Activated CD8-positive, alpha-beta memory T cell treated with anti-CD3 and anti-CD28 coated beads, Interleukin-2, amount 50 U/mL, for 4 hours (primary cell): ENCODE measurements around the gene ZNF385C.
A peak's percentile ranks its signal among the peaks of the same experiment; 100 is the strongest.

Source experiments
- DNase-seq: peaks from one replicate; pipeline ENCODE4 v3.0.0-alpha.2; 2020

Gene ZNF385C

DNA sequence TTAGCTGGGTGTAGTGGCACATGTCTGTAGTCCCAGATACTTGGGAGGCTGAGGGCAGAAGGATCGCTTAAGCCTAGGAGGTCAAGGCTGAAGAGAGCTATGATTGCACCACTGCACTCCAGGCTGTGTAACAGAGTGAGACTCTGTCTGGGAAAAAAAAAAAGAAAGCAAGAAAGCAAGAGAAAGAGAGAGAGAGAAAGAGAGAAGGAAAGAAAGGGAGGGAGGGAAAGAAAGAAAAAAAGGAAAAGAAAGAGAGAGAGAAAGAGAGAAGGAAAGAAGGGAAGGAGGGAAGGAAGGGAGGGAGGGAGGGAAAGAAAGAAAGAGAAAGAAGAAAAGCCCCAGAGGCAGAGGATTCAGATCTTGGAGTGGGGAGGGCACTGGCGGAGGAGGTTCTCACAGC, 7.7 kb upstream of the ZNF385C start:
- DNase-seq = no peak

- DNase-seq = no peak
Measured at GRCh38 chr17:42104264-42104663, 6.0 kb upstream of the ZNF385C start.

- no peak for DNase-seq
Measured at GRCh38 chr17:42103221-42103954, 5.1 kb upstream of the ZNF385C start.

DNA sequence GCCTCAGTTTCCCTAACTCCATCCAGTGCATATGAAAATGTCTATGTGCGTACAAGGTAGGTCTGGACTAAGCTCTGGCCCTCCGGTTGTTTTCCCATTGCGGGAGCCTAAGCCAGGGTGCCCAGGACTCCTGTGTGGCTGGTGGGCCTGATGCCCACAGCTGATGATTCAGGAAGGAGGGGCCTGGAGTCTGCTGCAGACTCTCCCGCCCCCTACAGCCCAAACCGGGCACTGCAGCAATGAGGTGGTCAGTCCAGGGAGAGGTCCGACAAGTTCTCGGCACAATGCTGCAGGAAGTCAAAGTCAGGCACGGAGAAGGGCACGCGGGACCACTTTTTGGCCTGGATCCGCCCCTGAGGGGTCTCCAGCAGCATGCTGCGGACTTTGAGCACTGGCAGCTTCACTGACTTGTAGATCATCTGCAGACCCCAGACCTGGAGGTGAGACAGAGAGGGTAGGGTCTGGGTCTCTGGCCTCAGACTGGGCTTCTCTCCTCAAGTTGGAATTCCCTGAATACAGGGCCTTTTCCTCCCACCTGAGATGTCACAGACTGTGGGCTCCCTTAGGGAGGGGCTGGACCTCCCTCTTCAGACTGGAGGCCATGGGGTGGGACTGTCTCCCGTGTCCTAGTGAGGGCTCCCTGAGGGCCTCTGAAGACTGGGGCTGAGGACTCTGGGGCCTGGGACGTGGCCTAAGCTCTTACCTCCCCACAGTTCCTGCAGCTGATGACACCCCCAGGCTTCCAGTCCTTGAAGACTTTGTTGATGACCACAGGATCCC, 3.4 kb upstream of the ZNF385C start:
- peak; percentile 69 for DNase-seq

GRCh38 chr17:42098730-42099399, 592 bp upstream of the ZNF385C start:
- no peak for DNase-seq

GRCh38 chr17:42096360-42097111, 1.7 kb downstream of the ZNF385C start:
- DNase-seq = no peak

DNA sequence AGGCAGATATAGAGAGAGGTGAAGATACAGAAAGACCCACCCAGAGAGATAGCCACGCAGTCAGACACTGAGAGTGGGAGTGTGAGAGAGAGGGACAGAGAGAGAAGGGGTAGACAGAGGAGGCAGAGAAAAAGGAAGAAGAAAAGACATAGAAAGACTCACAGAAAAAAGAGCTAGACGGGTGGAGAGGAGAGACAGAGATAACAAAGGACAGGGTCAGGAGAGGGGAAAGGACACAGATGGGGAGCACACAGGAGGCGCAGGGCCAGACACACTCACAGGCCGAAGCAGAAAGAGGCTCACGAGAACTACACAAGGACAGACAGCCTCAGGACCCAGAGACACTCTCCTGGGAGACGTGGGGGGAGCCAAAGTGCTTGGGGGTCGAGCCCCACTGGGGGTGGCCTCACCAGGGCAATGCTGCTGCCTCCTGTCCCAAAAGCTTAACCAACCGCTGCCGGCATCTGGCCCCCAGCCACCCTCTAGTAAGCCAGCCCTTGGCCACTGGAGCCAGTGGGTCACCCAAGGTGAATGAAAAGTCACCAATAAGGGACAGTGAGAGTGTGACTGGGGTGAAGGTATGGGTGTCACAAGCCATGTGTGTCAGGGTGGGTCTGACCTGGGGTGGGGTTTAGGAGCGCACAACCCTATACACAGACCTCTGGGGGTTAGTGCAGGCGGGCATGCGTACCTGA, 3.8 kb downstream of the ZNF385C start:
- no peak for DNase-seq

DNA sequence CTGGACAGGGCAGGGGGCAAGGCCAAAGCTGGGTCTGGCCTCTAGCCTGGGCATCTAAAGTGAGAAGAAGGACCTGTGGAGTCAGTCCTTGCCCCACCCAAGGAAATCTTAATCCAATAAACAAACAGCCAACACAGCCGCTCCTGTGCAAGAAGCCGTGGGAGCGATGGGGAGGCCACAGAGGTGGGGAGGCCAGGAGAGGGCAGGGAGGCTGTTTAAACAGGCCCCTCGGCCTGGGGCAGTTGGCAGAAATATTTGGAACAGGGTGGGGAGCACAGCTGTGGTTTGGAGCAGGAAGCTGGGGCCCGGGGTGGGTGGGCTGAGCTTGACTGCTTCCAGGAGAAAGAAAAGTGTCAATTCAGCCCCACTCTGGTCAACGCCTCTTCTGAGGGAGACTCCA, 5.3 kb downstream of the ZNF385C start:
- DNase-seq = no peak

DNA sequence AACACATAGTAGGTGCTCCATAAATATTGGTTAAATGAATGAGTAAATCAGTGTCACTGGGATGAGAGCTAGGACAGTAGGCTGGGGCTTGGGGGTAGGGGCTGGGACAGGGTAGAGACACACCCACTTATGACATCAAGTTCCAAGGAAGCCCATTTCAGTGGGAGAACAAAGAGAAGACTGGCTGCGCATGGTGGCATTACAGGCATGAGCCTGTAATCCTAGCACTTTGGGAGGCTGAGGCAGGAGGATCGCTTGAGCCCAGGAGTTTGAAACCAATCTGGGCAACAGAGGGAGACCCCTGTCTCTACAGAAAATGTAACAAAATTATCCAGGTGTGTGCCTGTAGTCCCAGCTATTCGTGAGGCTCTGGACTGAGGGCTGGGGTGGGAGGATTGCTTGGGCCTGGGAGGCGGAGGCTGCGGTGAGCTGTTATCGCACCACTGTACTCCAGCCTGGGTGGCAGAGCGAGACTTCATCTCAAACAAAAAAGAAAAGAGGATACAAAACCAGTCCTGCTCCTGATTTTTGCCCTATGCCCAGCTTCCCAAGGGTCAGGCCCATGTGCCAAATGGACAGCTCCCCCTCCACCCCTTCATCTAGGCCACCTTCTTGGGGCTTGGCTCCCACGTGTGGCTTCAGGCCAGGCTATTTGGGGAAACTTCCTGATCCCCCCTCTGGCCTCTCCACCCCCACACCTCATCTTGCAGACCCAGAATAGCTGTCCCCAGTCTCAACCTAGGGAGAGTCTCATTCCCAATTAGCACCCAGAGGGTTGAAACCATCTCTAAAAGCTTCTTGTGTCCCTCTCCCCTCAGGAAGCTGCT, 7.1 kb downstream of the ZNF385C start:
- DNase-seq = no peak

DNA sequence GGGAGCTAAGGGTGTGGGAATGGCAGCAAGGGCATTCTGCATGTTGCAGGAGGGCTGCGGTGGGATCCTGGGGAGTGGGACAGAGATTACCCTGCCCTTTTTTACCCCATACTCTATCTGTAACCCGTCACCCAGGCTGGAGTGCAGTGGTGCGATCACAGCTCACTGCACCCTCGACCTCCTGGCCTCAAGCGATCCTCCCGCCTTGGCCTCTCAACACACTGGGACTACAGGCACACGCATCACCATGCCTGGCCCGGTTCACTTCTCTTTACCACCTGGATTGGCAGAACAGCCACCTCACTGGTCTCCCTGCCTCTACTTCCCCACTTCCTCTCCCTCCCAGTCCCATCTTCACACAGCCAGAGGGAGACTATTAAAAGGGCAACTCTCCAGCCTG, 9.5 kb downstream of the ZNF385C start:
- DNase-seq = no peak

GRCh38 chr17:42087736-42088705, 10.3 kb downstream of the ZNF385C start:
- DNase-seq = no peak

DNA sequence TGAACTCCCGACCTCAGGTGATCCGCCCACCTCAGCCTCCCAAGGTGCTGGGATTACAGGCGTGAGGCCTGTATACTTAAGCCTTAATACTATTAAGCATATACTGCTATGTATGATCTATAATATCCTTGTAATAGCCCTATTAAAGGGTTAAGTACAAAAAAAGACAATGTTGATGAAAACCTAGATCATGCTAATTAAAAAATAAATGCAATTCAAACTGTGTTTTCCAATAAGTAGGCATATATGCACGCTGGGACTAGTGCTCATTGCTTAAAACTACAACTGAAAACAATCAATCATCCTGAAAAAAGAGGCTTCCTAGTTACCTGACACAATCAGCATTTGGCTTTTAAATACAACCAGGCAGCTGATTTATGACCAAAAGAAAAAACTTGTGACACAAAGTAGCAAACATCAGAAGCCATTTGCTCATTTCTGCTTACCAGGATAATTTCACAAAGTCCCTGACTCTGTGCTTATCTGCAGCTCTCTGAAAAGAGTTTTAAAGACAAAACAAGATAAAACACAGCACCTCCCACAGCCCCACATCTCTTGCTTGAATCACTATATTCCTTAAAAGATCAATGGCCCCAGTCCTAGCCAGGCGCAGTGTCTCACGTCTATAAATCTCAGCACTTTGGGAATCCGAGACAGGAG, 11.1 kb downstream of the ZNF385C start:
- no peak for DNase-seq

GRCh38 chr17:42081516-42082129, 16.6 kb downstream of the ZNF385C start:
- no peak for DNase-seq

GRCh38 chr17:42079541-42079940, 18.7 kb downstream of the ZNF385C start:
- no peak for DNase-seq

- no peak for DNase-seq
Measured at GRCh38 chr17:42078396-42079043, 19.8 kb downstream of the ZNF385C start.

DNA sequence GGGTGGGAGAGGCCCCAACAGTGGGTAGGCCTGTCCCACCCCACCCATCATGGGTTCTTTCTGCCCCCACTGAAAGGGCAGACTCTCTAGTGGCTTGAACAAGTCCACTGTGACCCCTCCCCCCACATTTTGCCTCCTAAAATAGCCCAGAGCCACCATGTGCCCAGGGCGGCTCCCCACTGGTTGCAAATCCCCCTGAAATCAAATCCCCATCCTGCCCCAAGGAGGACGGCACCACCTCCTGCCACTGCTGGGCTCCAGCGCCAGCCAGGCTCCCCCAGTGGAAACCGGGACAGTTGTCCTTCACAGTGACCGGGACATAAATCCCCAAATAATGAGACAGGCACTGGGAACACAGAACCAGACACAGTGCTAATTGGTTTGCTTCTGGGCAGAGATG, 20.5 kb downstream of the ZNF385C start:
- DNase-seq = no peak

GRCh38 chr17:42076797-42077559, 21.3 kb downstream of the ZNF385C start:
- no peak for DNase-seq

GRCh38 chr17:42075789-42076188, 22.5 kb downstream of the ZNF385C start:
- DNase-seq = no peak
